PFSK-1 (cell line): ENCODE results near the gene PGBD5.

ENCODE experiments used
- FOXP2 ChIP-seq: optimal IDR thresholded peaks from 2 replicates; pipeline ENCODE3; 2011; ENCODE audit warnings: borderline replicate concordance, control low read depth, inconsistent platforms; ENCODE audit not compliant: insufficient read depth; ENCODE audit errors: extremely low read length, extremely low read depth
- POLR2AphosphoS5 ChIP-seq: IDR thresholded peaks from 2 replicates; pipeline ENCODE4 v1.6.1; 2012; ENCODE audit warnings: low read depth, mild to moderate bottlenecking, control low read depth, low read length, moderate library complexity
- SIN3A ChIP-seq: IDR thresholded peaks from 2 replicates; pipeline ENCODE4 v1.6.1; 2012; ENCODE audit warnings: mild to moderate bottlenecking, low read length, moderate library complexity, borderline replicate concordance; ENCODE audit not compliant: insufficient read depth
- TAF1 ChIP-seq: IDR thresholded peaks from 2 replicates; pipeline ENCODE4 v1.6.1; 2012; ENCODE audit warnings: low read length, control low read depth, borderline replicate concordance; ENCODE audit not compliant: insufficient read depth
- TF ChIP-seq, protein P1 (sequence below), 2 experiments: IDR thresholded peaks; 2 replicates each; pipeline versions ENCODE4 v1.6.1 to v1.8.0; 2011 to 2012; ENCODE audit warnings: low read depth in 2 of 2, low read length in 2 of 2, control low read depth in 1 of 2, inconsistent platforms in 1 of 2, mild to moderate bottlenecking in 1 of 2, moderate library complexity in 1 of 2; ENCODE audit not compliant: insufficient read depth in 1 of 2

PGBD5 gene

DNA sequence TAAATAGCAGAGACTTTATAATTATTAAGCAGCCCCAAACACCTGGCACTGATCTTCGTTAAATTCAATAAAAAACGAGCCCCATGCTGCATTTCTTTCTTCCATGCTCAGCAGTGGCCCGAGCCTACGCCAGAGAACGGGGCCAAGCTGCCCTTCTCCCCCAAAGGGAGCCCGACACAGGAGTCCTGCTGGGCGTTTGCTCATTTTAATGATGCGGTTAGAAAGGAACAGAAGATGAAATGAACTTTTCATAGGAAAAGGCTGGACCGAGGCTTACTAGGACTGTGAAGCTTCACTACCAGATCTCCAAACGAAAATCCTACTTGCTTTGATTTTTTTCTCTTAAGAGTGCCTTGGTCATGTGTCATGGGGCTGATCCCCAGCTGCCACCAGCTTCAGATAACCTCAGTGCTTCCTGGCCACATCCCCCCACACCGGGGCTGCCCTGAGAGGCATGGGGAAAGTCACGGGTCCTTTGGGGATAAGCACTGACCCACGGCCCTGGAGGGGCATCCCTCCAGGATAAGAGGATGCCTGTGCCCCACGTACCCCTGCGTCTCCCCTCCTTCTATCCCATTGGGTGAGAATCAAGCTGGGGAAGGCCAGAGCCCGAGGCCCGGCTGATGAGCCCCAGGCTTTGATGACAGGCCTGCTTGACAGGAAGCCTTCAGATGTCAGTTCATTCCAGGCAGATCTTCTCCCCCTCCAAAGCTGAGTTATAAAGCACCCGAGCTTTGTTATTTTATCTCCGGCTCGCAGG lies 34.2 kb downstream of the PGBD5 start:
- no peak for TF ChIP-seq SIN3A
- no peak for TF ChIP-seq POLR2AphosphoS5
- TF ChIP-seq FOXP2 = no peak
- TF ChIP-seq, protein P1, sequence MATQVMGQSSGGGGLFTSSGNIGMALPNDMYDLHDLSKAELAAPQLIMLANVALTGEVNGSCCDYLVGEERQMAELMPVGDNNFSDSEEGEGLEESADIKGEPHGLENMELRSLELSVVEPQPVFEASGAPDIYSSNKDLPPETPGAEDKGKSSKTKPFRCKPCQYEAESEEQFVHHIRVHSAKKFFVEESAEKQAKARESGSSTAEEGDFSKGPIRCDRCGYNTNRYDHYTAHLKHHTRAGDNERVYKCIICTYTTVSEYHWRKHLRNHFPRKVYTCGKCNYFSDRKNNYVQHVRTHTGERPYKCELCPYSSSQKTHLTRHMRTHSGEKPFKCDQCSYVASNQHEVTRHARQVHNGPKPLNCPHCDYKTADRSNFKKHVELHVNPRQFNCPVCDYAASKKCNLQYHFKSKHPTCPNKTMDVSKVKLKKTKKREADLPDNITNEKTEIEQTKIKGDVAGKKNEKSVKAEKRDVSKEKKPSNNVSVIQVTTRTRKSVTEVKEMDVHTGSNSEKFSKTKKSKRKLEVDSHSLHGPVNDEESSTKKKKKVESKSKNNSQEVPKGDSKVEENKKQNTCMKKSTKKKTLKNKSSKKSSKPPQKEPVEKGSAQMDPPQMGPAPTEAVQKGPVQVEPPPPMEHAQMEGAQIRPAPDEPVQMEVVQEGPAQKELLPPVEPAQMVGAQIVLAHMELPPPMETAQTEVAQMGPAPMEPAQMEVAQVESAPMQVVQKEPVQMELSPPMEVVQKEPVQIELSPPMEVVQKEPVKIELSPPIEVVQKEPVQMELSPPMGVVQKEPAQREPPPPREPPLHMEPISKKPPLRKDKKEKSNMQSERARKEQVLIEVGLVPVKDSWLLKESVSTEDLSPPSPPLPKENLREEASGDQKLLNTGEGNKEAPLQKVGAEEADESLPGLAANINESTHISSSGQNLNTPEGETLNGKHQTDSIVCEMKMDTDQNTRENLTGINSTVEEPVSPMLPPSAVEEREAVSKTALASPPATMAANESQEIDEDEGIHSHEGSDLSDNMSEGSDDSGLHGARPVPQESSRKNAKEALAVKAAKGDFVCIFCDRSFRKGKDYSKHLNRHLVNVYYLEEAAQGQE (IDR thresholded peaks at IDR 0.05; ENCODE audit: insufficient read depth in 1 of 2, low read depth in 2 of 2, low read length in 2 of 2) = no peak
- no peak for TF ChIP-seq TAF1

DNA sequence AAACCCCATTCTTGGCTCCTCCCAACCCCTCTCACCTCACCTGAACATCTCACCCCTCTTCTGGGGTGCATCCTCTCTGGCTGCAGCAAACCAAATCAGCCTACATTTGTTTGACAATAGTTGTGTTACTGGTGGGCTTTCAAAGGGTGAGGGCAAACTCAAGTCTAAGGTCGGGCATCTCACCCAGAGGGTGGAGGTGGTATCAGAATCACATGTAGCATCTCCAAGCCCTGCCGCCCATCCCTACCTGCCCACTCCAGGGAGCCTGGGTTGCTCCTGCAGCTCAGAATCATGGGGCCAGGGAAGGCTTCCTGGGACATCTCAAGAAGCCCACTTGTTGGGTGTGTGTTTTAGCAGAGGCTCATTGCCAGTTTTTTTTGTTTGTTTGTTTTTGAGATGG lies 35.8 kb downstream of the PGBD5 start:
- TF ChIP-seq POLR2AphosphoS5 (no peak), TAF1 (no peak), SIN3A (no peak), FOXP2 (no peak)
- TF ChIP-seq, protein P1 (IDR thresholded peaks at IDR 0.05; ENCODE audit: insufficient read depth in 1 of 2, low read depth in 2 of 2, low read length in 2 of 2) = no peak

DNA sequence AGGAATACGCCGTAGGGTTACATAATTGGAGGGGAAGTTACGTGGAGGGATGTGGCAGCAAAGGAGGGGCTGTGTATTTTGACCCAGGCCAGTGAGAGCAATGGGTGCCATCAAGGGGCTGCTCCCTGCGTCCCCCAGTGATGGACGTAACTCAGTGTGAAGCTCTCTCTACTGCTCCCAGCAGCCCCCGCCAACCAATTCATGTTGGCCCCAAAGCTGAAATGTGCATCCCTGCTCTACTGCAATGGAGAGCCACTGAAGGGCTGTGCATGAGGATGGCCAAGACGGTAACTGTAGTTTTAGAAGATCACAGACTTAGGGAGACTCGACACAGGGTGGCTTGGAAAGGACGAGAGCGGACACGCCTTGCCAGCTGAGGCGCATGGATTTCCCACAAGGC lies 38.3 kb downstream of the PGBD5 start:
- TF ChIP-seq TAF1 = no peak
- no peak for TF ChIP-seq POLR2AphosphoS5
- TF ChIP-seq, protein P1 (IDR thresholded peaks at IDR 0.05; ENCODE audit: insufficient read depth in 1 of 2, low read depth in 2 of 2, low read length in 2 of 2) = no peak
- TF ChIP-seq SIN3A = no peak
- TF ChIP-seq FOXP2 = no peak

DNA sequence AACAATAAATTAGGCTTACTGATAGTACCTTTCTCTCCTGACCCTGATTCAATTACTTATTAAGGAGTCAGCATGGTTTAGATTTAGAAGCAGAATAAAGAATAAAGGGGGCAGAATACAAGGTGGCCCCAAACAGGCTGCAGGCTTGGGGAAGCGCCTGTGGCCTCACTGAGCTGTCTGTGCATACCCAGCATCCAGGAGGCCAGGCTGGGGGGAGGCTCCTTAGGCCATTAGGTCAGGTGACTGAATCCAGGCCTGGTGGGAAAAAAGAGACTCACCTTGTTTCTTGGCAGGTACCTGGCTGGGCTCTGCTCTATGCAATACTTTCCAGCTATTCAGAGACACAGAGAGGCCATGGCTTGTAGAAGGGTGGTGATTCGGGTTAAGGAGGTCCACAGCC lies 38.8 kb downstream of the PGBD5 start:
- TF ChIP-seq, protein P1 (IDR thresholded peaks at IDR 0.05; ENCODE audit: insufficient read depth in 1 of 2, low read depth in 2 of 2, low read length in 2 of 2) = no peak
- TF ChIP-seq POLR2AphosphoS5 (no peak), FOXP2 (no peak), TAF1 (no peak), SIN3A (no peak)
